ENCODE measurements around the gene KIF1A. TPM values are rescaled to one million over a fixed set of nuclear protein-coding genes. Genes with fewer than 3 reads are reported as not detected.

The KIF1A gene
- total RNA-seq, 6 experiments from 2014 or later, result not detected

DNA sequence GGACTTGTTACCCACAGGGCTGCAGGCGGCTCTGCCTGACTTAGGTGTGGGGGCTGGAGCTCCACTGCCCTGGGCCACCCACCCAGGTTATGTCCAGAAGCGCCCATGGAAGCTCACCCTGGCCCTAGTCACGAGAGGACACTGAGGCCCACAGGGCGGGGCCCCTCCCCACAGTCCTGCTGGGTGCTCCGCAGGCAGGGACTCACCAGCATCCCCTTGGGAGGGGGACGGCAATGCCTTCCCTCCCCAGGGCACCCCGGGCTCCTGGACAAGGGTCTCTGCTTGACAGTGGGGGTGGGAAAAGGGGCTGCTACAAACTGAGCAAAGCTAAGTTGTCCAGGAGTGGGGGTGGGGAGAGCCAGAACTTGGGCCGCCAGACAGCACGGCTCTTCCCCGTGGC lies 67.8 kb downstream of the KIF1A start:
- TF ChIP-seq, protein P1, sequence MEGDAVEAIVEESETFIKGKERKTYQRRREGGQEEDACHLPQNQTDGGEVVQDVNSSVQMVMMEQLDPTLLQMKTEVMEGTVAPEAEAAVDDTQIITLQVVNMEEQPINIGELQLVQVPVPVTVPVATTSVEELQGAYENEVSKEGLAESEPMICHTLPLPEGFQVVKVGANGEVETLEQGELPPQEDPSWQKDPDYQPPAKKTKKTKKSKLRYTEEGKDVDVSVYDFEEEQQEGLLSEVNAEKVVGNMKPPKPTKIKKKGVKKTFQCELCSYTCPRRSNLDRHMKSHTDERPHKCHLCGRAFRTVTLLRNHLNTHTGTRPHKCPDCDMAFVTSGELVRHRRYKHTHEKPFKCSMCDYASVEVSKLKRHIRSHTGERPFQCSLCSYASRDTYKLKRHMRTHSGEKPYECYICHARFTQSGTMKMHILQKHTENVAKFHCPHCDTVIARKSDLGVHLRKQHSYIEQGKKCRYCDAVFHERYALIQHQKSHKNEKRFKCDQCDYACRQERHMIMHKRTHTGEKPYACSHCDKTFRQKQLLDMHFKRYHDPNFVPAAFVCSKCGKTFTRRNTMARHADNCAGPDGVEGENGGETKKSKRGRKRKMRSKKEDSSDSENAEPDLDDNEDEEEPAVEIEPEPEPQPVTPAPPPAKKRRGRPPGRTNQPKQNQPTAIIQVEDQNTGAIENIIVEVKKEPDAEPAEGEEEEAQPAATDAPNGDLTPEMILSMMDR (IDR thresholded peaks at IDR 0.05), result no peak
- peaks cover 34% of the 10 kb centered on the region for H3K27me3 Mint-ChIP-seq (ENCODE audit: insufficient read depth)
- no peaks in the 10 kb centered on the region for H3K4me1 Mint-ChIP-seq (ENCODE audit: low read depth)
- H3K27ac Mint-ChIP-seq, result no peak overlapping the region
- H3K9me3 Mint-ChIP-seq, result no peaks in the 10 kb centered on the region
- no peaks in the 10 kb centered on the region for H3K36me3 Mint-ChIP-seq (ENCODE audit: low read depth)
- no peak overlapping the region for H3K4me3 Mint-ChIP-seq
- no peak for DNase-seq

DNA sequence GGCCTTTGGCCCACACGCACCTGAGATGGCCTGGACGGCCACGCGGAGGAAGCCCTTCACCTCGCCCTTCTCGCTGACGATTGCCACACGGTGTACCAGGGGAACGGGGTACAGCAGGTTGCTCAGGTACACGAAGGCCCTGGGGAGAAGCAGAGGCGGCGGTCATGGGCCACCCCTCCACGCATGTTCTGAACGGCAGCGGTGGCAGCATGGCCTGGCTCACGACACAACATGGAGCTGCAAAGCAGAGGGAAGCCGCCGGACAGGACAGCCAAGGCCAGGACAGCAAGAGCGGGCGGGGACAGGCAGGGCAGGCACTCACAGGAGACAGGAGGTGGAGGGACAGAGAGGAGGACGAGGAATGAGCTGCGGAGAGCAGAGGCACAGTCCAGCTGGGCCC lies 69.6 kb downstream of the KIF1A start:
- Mint-ChIP-seq H3K27me3 (ENCODE audit: insufficient read depth) (peaks cover 35% of the 10 kb centered on the region), H3K36me3 (ENCODE audit: low read depth) (no peaks in the 10 kb centered on the region), H3K9me3 (no peaks in the 10 kb centered on the region), H3K27ac (no peak overlapping the region), H3K4me1 (ENCODE audit: low read depth) (no peaks in the 10 kb centered on the region), H3K4me3 (no peak overlapping the region)
- TF ChIP-seq, protein P1 (IDR thresholded peaks at IDR 0.05), result no peak
- DNase-seq, result no peak

DNA sequence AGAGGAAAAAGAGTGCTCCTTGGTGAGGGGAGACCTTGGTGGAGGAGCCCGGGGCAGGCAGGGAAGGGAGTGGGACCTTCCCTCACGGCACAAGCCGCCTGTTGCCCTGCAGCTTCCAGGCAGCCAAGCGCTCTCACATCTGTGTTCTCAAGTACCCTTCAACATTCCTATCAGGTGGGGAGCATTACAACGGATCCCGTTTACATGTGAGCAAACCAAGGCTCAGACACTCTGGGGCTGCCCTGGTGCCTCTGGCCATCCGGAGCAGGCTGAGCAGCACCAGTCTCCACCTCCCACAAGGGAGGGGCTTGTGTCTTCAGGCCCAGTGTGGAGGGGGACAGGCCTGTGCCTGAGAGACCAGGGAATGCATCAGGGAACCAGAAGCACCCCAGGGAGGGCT lies 70.5 kb downstream of the KIF1A start:
- no peak for DNase-seq
- Mint-ChIP-seq H3K9me3 (no peaks in the 10 kb centered on the region), H3K36me3 (ENCODE audit: low read depth) (no peaks in the 10 kb centered on the region), H3K27ac (no peak overlapping the region), H3K4me3 (no peak overlapping the region), H3K27me3 (ENCODE audit: insufficient read depth) (peaks cover 40% of the 10 kb centered on the region), H3K4me1 (ENCODE audit: low read depth) (no peaks in the 10 kb centered on the region)
- TF ChIP-seq, protein P1 (IDR thresholded peaks at IDR 0.05), result no peak

DNA sequence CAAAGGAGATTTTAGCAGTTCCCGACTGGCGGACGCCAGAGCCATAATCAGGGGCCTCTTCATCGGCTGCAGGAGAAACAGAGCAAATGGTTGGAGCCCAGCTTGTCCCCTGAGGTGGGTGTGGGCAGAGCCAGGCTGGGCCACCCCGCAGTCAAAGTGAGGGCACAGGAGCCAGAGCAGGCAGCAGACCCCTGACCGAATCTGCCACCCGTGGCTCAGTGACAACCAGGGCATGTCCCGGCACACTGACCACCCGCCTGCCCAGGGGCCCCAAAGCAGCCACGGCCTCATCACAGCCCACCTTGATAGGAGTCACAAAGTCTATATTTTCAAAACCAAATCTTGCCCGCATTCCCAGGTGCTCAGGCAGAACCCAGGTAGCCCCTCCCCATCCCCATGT lies 72.8 kb downstream of the KIF1A start:
- Mint-ChIP-seq H3K27me3 (ENCODE audit: insufficient read depth) (peaks cover 47% of the 10 kb centered on the region), H3K27ac (no peak overlapping the region), H3K4me3 (no peak overlapping the region), H3K9me3 (no peaks in the 10 kb centered on the region), H3K36me3 (ENCODE audit: low read depth) (no peaks in the 10 kb centered on the region), H3K4me1 (ENCODE audit: low read depth) (no peaks in the 10 kb centered on the region)
- TF ChIP-seq, protein P1 (IDR thresholded peaks at IDR 0.05), result no peak
- no peak for DNase-seq

GRCh38 chr2:240746671-240747070 lies 73.3 kb downstream of the KIF1A start:
- Mint-ChIP-seq H3K27ac (no peak overlapping the region), H3K36me3 (ENCODE audit: low read depth) (no peaks in the 10 kb centered on the region), H3K4me1 (ENCODE audit: low read depth) (no peaks in the 10 kb centered on the region), H3K27me3 (ENCODE audit: insufficient read depth) (peaks cover 52% of the 10 kb centered on the region), H3K9me3 (no peaks in the 10 kb centered on the region), H3K4me3 (no peak overlapping the region)
- TF ChIP-seq, protein P1 (IDR thresholded peaks at IDR 0.05), result no peak
- DNase-seq, result no peak

GRCh38 chr2:240745962-240746361 lies 74.1 kb downstream of the KIF1A start:
- H3K4me1 Mint-ChIP-seq (ENCODE audit: low read depth), result no peaks in the 10 kb centered on the region
- no peaks in the 10 kb centered on the region for H3K9me3 Mint-ChIP-seq
- no peak for DNase-seq
- peaks cover 47% of the 10 kb centered on the region for H3K27me3 Mint-ChIP-seq (ENCODE audit: insufficient read depth)
- TF ChIP-seq, protein P1 (IDR thresholded peaks at IDR 0.05), result no peak
- H3K36me3 Mint-ChIP-seq (ENCODE audit: low read depth), result no peaks in the 10 kb centered on the region
- no peak overlapping the region for H3K27ac Mint-ChIP-seq
- H3K4me3 Mint-ChIP-seq, result no peak overlapping the region
